CD8-positive, alpha-beta memory T cell (primary cell): Measurements from ENCODE around the gene NDUFB4. TPM values are rescaled to one million over a fixed set of nuclear protein-coding genes. Genes with fewer than 3 reads are reported as not detected.
A peak's percentile ranks its signal among the peaks of the same experiment; 100 is the strongest.

Experiments used
- CTCF ChIA-PET: fragments of 350-600 bp; sonication (Branson Sonifier 250); formaldehyde crosslinking; loops from one replicate; lab custom pipeline; 2021; ENCODE audit warnings: antibody characterized with exemption; lab: Charles Lee
- POLR2A ChIA-PET: fragments of 350-600 bp; sonication (Branson Sonifier 250); formaldehyde crosslinking; loops from one replicate; lab custom pipeline; 2021; ENCODE audit warnings: antibody characterized with exemption; lab: Charles Lee
- DNase-seq, 5 donors: peaks; one replicate each; pipeline versions ENCODE4 v3.0.0 to v3.0.0-alpha.2; 2020 to 2022; ENCODE audit warnings: mixed read lengths in 1 of 5
- H3K27ac ChIP-seq: one replicate; pipeline ENCODE4 v1.7.0; 2013; ENCODE audit warnings: low read depth, mild to moderate bottlenecking, low read length, moderate library complexity
- H3K27me3 ChIP-seq: 2 replicates; pipeline ENCODE4 v1.7.0; 2013; ENCODE audit warnings: low read length, mild to moderate bottlenecking; ENCODE audit not compliant: insufficient read depth, poor library complexity, severe bottlenecking
- H3K36me3 ChIP-seq: 2 replicates; pipeline ENCODE4 v1.7.0; 2013; ENCODE audit warnings: mild to moderate bottlenecking, low read length, moderate library complexity; ENCODE audit not compliant: insufficient read depth
- H3K4me1 ChIP-seq: 2 replicates; pipeline ENCODE4 v1.7.0; 2013; ENCODE audit warnings: mild to moderate bottlenecking, low read length, moderate library complexity; ENCODE audit not compliant: insufficient read depth
- H3K4me3 ChIP-seq: 2 replicates; pipeline ENCODE4 v1.7.0; 2013; ENCODE audit warnings: mild to moderate bottlenecking, low read length
- H3K9me3 ChIP-seq: 2 replicates; pipeline ENCODE4 v1.7.0; 2013; ENCODE audit warnings: mild to moderate bottlenecking, low read length
- H3K27ac Mint-ChIP-seq, 8 donors: one replicate each; pipeline ENCODE4 v1.8.0; 2020 to 2021; ENCODE audit warnings: mixed read lengths in 8 of 8, mild to moderate bottlenecking in 6 of 8, inconsistent platforms in 3 of 8, moderate library complexity in 3 of 8
- H3K27me3 Mint-ChIP-seq, 2 donors: one replicate each; pipeline ENCODE4 v1.8.0; 2020 to 2021; ENCODE audit warnings: mixed read lengths in 2 of 2, mild to moderate bottlenecking in 1 of 2, moderate library complexity in 1 of 2
- H3K36me3 Mint-ChIP-seq, 3 donors: one replicate each; pipeline ENCODE4 v1.8.0; 2020 to 2021; ENCODE audit warnings: mixed read lengths in 3 of 3, inconsistent platforms in 1 of 3, mild to moderate bottlenecking in 1 of 3
- H3K4me1 Mint-ChIP-seq, 3 donors: one replicate each; pipeline ENCODE4 v1.8.0; 2020 to 2021; ENCODE audit warnings: mixed read lengths in 3 of 3, inconsistent platforms in 1 of 3, mild to moderate bottlenecking in 1 of 3
- H3K4me3 Mint-ChIP-seq, 7 donors: one replicate each; pipeline ENCODE4 v1.8.0; 2020 to 2021; ENCODE audit warnings: mixed read lengths in 7 of 7, mild to moderate bottlenecking in 6 of 7, moderate library complexity in 4 of 7, inconsistent platforms in 2 of 7
- H3K9me3 Mint-ChIP-seq, 5 donors: one replicate each; pipeline ENCODE4 v1.8.0; 2020 to 2022; ENCODE audit warnings: mixed read lengths in 5 of 5, mild to moderate bottlenecking in 3 of 5, moderate library complexity in 2 of 5, inconsistent platforms in 1 of 5
- polyA plus RNA-seq: library from polyadenylated mRNA; unstranded; fragments of 300-500 nt; fragmentation: Illumina TruSeq; gene quantifications from one replicate; pipeline ENCODE4 v1.2.3, GENCODE V29; 2021
- total RNA-seq, 2 experiments: library from RNA; stranded (reverse); gene quantifications; one replicate each; pipeline ENCODE4 v1.2.3, GENCODE V29; 2021

Gene NDUFB4
- total and polyA plus RNA-seq, 3 experiments from 2014 or later: 102 to 263 (median 103) TPM

- peak; percentile 83 to 92 (median 85) for DNase-seq
- Mint-ChIP-seq H3K36me3 (no peaks in the 10 kb centered on the region), H3K27ac (peak overlapping the region; percentile 57 to 93 (median 88)), H3K4me1 (peaks cover 9 to 19% (median 18%) of the 10 kb centered on the region in 3 donors), H3K9me3 (no peaks in the 10 kb centered on the region), H3K4me3 (peak overlapping the region; percentile 64 to 87 (median 80)), H3K27me3 (peaks cover 9 to 14% of the 10 kb centered on the region in 2 donors)
- ChIA-PET POLR2A (interaction anchor here (0.7 kb wide), 1 partner anchor 463 kb away, joined by 3 read pairs; no protein-coding TSS in a partner anchor), CTCF (interaction anchor here (0.7 to 14.4 kb wide), 36 partner anchors 9 to 745 kb away, joined by 3 to 186 read pairs (median 4); partner anchors contain the start of genes GTF2E1, LRRC58, NDUFB4 and RABL3)
- H3K9me3 ChIP-seq: no peaks in the 10 kb centered on the region
- H3K27me3 ChIP-seq: peaks cover 10% of the 10 kb centered on the region
- H3K36me3 ChIP-seq: no peaks in the 10 kb centered on the region
- peaks cover 8% of the 10 kb centered on the region for H3K4me1 ChIP-seq
- peak overlapping the region; percentile 63 for H3K27ac ChIP-seq
- H3K4me3 ChIP-seq: peak overlapping the region; percentile 71
Measured at GRCh38 chr3:120558771-120559241, 37.3 kb upstream of the NDUFB4 start.

- Mint-ChIP-seq H3K4me3 (peak overlapping the region in 5 of 7 donors; percentile 9 to 58 (median 48)), H3K27ac (peak overlapping the region in 6 of 8 donors; percentile 16 to 71 (median 40)), H3K4me1 (peaks cover 9 to 19% (median 18%) of the 10 kb centered on the region in 3 donors), H3K27me3 (peaks cover 9 to 15% of the 10 kb centered on the region in 2 donors), H3K9me3 (no peaks in the 10 kb centered on the region), H3K36me3 (no peaks in the 10 kb centered on the region)
- Histone ChIP-seq H3K27ac (no peak overlapping the region), H3K36me3 (no peaks in the 10 kb centered on the region), H3K4me1 (peaks cover 8% of the 10 kb centered on the region), H3K4me3 (peak overlapping the region; percentile 35), H3K27me3 (peaks cover 10% of the 10 kb centered on the region), H3K9me3 (no peaks in the 10 kb centered on the region)
- DNase-seq: no peak
- POLR2A ChIA-PET: interaction anchor here (0.7 kb wide), 1 partner anchor 464 kb away, joined by 3 read pairs; no protein-coding TSS in a partner anchor
- CTCF ChIA-PET: interaction anchor here (0.7 to 14.4 kb wide), 36 partner anchors 8 to 746 kb away, joined by 3 to 186 read pairs (median 4); partner anchors contain the start of genes GTF2E1, LRRC58, NDUFB4 and RABL3
Measured at GRCh38 chr3:120559242-120560061, 36.7 kb upstream of the NDUFB4 start.

GRCh38 chr3:120560304-120561250, 35.6 kb upstream of the NDUFB4 start:
- peaks cover 8% of the 10 kb centered on the region for H3K4me1 ChIP-seq
- Mint-ChIP-seq H3K9me3 (no peaks in the 10 kb centered on the region), H3K4me1 (peaks cover 9 to 19% (median 18%) of the 10 kb centered on the region in 3 donors), H3K27me3 (peaks cover 9 to 15% of the 10 kb centered on the region in 2 donors), H3K4me3 (peak overlapping the region in 1 of 7 donors; percentile 21), H3K27ac (peak overlapping the region in 3 of 8 donors; percentile 33 to 76 (median 36)), H3K36me3 (no peaks in the 10 kb centered on the region)
- ChIA-PET CTCF (interaction anchor here (0.7 to 14.4 kb wide), 20 partner anchors 9 to 663 kb away, joined by 3 to 186 read pairs (median 3); partner anchors contain the start of gene NDUFB4), POLR2A (no interaction called here)
- peaks cover 10% of the 10 kb centered on the region for H3K27me3 ChIP-seq
- H3K9me3 ChIP-seq: no peaks in the 10 kb centered on the region
- no peak overlapping the region for H3K4me3 ChIP-seq
- no peaks in the 10 kb centered on the region for H3K36me3 ChIP-seq
- no peak overlapping the region for H3K27ac ChIP-seq
- DNase-seq: peak in 1 of 5 donors; percentile 3

GRCh38 chr3:120561251-120562045, 34.7 kb upstream of the NDUFB4 start:
- Mint-ChIP-seq H3K36me3 (no peaks in the 10 kb centered on the region), H3K4me3 (peak overlapping the region in 1 of 7 donors; percentile 21), H3K27me3 (peaks cover 9 to 15% of the 10 kb centered on the region in 2 donors), H3K9me3 (no peaks in the 10 kb centered on the region), H3K4me1 (peaks cover 9 to 19% (median 18%) of the 10 kb centered on the region in 3 donors), H3K27ac (peak overlapping the region in 3 of 8 donors; percentile 33 to 76 (median 36))
- Histone ChIP-seq H3K4me1 (peaks cover 8% of the 10 kb centered on the region), H3K4me3 (no peak overlapping the region), H3K9me3 (no peaks in the 10 kb centered on the region), H3K27me3 (peaks cover 10% of the 10 kb centered on the region), H3K36me3 (no peaks in the 10 kb centered on the region), H3K27ac (no peak overlapping the region)
- peak; percentile 44 to 81 (median 51) for DNase-seq
- POLR2A ChIA-PET: no interaction called here
- CTCF ChIA-PET: interaction anchor here (0.7 to 14.4 kb wide), 18 partner anchors 10 to 664 kb away, joined by 3 to 186 read pairs (median 3); partner anchors contain the start of gene NDUFB4

- no peak for DNase-seq
- no peak overlapping the region for H3K27ac Mint-ChIP-seq
- no peaks in the 10 kb centered on the region for H3K9me3 Mint-ChIP-seq
- peaks cover 4% of the 10 kb centered on the region for H3K4me1 ChIP-seq
- ChIA-PET CTCF (interaction anchor here (1.7 to 14.4 kb wide), 2 partner anchors 33 to 229 kb away, joined by 4 to 186 read pairs; partner anchors contain the start of gene NDUFB4), POLR2A (no interaction called here)
- peaks cover under 1% of the 10 kb centered on the region for H3K27me3 ChIP-seq
- no peak overlapping the region for H3K4me3 ChIP-seq
- H3K36me3 ChIP-seq: no peaks in the 10 kb centered on the region
- no peaks in the 10 kb centered on the region for H3K9me3 ChIP-seq
- no peak overlapping the region for H3K27ac ChIP-seq
- H3K4me3 Mint-ChIP-seq: no peak overlapping the region
- no peaks in the 10 kb centered on the region for H3K36me3 Mint-ChIP-seq
- peaks cover 9 to 18% (median 17%) of the 10 kb centered on the region in 3 donors for H3K4me1 Mint-ChIP-seq
- H3K27me3 Mint-ChIP-seq: peaks cover 9 to 13% of the 10 kb centered on the region in 2 donors
Measured at GRCh38 chr3:120563356-120564022, 32.6 kb upstream of the NDUFB4 start.

GRCh38 chr3:120566243-120566975, 29.7 kb upstream of the NDUFB4 start:
- Mint-ChIP-seq H3K27ac (no peak overlapping the region), H3K36me3 (no peaks in the 10 kb centered on the region)

More at GRCh38 chr3:120566243-120566975, 29.7 kb upstream of the NDUFB4 start:
- ChIA-PET CTCF (interaction anchor here (0.9 to 14.4 kb wide), 4 partner anchors 8 to 226 kb away, joined by 3 to 186 read pairs (median 13); partner anchors contain the start of gene NDUFB4), POLR2A (no interaction called here)
- no peaks in the 10 kb centered on the region for H3K9me3 Mint-ChIP-seq
- no peaks in the 10 kb centered on the region for H3K27me3 ChIP-seq
- H3K4me1 Mint-ChIP-seq: peaks cover 4 to 5% (median 4%) of the 10 kb centered on the region in 3 donors
- H3K4me1 ChIP-seq: no peaks in the 10 kb centered on the region
- H3K27ac ChIP-seq: no peak overlapping the region
- H3K9me3 ChIP-seq: no peaks in the 10 kb centered on the region
- DNase-seq: no peak
- H3K36me3 ChIP-seq: no peaks in the 10 kb centered on the region
- no peak overlapping the region for H3K4me3 ChIP-seq
- peaks cover 4 to 27% of the 10 kb centered on the region in 2 donors for H3K27me3 Mint-ChIP-seq
- H3K4me3 Mint-ChIP-seq: no peak overlapping the region
